Measurements from ENCODE around the gene UVRAG. TPM values are rescaled to one million over a fixed set of nuclear protein-coding genes. Genes with fewer than 3 reads are reported as not detected.

Gene UVRAG
- total and polyA plus RNA-seq, 7 donors = 6.2 to 16.8 (median 13.6) TPM

DNA sequence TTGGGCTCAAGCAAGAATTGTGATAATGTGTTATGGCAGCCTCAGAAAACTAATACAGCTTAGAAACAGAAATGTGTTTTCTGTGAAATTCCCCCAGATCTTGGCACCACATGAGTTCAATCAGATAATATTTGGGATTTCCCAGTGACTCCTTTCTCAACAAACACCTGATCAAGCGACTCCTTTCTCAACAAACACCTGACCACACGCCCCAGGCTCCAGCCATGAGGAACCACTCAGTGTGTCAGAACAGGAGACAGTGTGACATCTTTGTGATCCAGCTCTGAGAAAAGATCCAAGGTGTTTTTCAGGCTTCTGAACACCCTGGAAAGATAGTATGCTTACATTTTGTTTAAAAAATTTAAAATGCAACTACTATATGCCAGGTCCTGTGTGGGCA is 1.9 kb upstream of the UVRAG start:
- no peaks in the 10 kb centered on the region for H3K27me3 ChIP-seq (ENCODE audit: insufficient read depth in 3 of 3, low read length in 2 of 3)
- intact Hi-C loops (cut with DNase I) = no loop called here
- no peak overlapping the region for H3K4me3 ChIP-seq
- TF ChIP-seq, protein P1, sequence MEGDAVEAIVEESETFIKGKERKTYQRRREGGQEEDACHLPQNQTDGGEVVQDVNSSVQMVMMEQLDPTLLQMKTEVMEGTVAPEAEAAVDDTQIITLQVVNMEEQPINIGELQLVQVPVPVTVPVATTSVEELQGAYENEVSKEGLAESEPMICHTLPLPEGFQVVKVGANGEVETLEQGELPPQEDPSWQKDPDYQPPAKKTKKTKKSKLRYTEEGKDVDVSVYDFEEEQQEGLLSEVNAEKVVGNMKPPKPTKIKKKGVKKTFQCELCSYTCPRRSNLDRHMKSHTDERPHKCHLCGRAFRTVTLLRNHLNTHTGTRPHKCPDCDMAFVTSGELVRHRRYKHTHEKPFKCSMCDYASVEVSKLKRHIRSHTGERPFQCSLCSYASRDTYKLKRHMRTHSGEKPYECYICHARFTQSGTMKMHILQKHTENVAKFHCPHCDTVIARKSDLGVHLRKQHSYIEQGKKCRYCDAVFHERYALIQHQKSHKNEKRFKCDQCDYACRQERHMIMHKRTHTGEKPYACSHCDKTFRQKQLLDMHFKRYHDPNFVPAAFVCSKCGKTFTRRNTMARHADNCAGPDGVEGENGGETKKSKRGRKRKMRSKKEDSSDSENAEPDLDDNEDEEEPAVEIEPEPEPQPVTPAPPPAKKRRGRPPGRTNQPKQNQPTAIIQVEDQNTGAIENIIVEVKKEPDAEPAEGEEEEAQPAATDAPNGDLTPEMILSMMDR (IDR thresholded peaks at IDR 0.05) = no peak
- peaks cover 16% of the 10 kb centered on the region for H3K4me1 ChIP-seq
- no peaks in the 10 kb centered on the region for H3K9me3 ChIP-seq
- DNase-seq = no peak
- H3K27ac ChIP-seq = no peak overlapping the region
- no peaks in the 10 kb centered on the region for H3K36me3 ChIP-seq (ENCODE audit: insufficient read depth in 1 of 2, low read depth in 1 of 2)
- 69 to 88% (median 78%) methylated on average over 2 of the region's 2 CpGs for WGBS, 3 donors
- ATAC-seq = no peak

DNA sequence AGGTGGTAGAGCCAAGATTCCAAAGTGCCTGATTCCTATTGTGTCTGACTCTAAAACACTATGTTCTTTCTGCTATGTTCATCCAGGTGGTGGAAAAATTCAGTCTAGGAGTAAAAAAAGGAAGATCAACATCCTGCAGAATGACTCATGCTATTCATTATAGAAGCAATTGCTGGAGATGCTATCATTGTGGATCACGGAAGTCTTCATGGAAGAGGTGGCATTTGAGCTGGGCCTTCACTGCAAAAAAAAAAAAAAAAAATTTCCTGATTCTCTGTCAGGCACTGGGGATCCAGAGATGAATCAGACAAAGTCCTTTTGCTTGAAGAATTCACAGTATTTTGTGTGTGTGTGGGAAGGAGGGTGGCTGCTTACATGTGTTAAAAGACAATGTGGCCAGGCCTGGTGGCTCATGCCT is 1.4 kb upstream of the UVRAG start:
- Histone ChIP-seq H3K36me3 (ENCODE audit: insufficient read depth in 1 of 2, low read depth in 1 of 2) (no peaks in the 10 kb centered on the region), H3K27me3 (ENCODE audit: insufficient read depth in 3 of 3, low read length in 2 of 3) (no peaks in the 10 kb centered on the region), H3K9me3 (no peaks in the 10 kb centered on the region), H3K27ac (peak overlapping the region; percentile 92), H3K4me1 (peaks cover 16% of the 10 kb centered on the region), H3K4me3 (peak overlapping the region; percentile 97)
- intact Hi-C loops (cut with DNase I) = no loop called here
- TF ChIP-seq, protein P1 (IDR thresholded peaks at IDR 0.05) = no peak
- DNase-seq (no peak), ATAC-seq (no peak)
- WGBS, 3 donors = 78 to 89% (median 88%) methylated on average over 1 of the region's 1 CpG

DNA sequence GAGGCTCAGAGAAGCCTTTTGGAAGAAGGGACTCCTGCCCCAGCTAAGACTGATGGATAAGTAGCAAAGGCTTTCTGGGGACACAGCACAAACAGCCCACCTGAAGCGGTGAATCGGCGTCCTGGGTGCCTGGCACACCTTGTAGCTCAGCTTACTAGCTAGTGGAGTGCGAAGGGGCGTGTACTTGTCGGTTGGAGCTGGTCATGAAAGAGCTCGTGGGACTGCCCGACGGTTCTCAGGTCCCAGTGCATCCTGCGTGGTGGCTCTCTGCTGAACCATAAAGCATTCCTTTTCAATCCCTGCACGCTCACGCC is 690 bp upstream of the UVRAG start:
- ATAC-seq = peak; percentile 15 to 50 (median 25)
- TF ChIP-seq, protein P1 (IDR thresholded peaks at IDR 0.05) = no peak
- 1 to 2% (median 1%) methylated on average over 12 of the region's 12 CpGs for WGBS, 3 donors

GRCh38 chr11:75815345-75816168 is 547 bp downstream of the UVRAG start:
- ATAC-seq (peak; percentile 30 to 62 (median 44)), DNase-seq (peak in 1 of 2 donors; percentile 68)
- H3K4me1 ChIP-seq = peaks cover 23% of the 10 kb centered on the region
- intact Hi-C loops (cut with DNase I) = no loop called here
- H3K4me3 ChIP-seq = peak overlapping the region; percentile 97
- H3K36me3 ChIP-seq (ENCODE audit: insufficient read depth in 1 of 2, low read depth in 1 of 2) = no peaks in the 10 kb centered on the region
- no peaks in the 10 kb centered on the region for H3K9me3 ChIP-seq
- WGBS, 3 donors = 0 to 1% (median 1%) methylated on average over 32 to 60 of the region's 60 CpGs
- TF ChIP-seq, protein P1 (IDR thresholded peaks at IDR 0.05) = no peak
- peak overlapping the region; percentile 92 for H3K27ac ChIP-seq
- no peaks in the 10 kb centered on the region for H3K27me3 ChIP-seq (ENCODE audit: insufficient read depth in 3 of 3, low read length in 2 of 3)

More for the DNA sequence above, 690 bp upstream of the UVRAG start:
- no peaks in the 10 kb centered on the region for H3K9me3 ChIP-seq
- DNase-seq = no peak
- no peaks in the 10 kb centered on the region for H3K36me3 ChIP-seq (ENCODE audit: insufficient read depth in 1 of 2, low read depth in 1 of 2)
- intact Hi-C loops (cut with DNase I) = no loop called here
- peak overlapping the region; percentile 97 for H3K4me3 ChIP-seq
- H3K27ac ChIP-seq = peak overlapping the region; percentile 92
- peaks cover 23% of the 10 kb centered on the region for H3K4me1 ChIP-seq
- H3K27me3 ChIP-seq (ENCODE audit: insufficient read depth in 3 of 3, low read length in 2 of 3) = no peaks in the 10 kb centered on the region
